Nephron progenitor cell (in vitro differentiated cells): ENCODE measurements around the gene MORF4L1.

Experiments used
- DNase-seq: peaks from one replicate; pipeline ENCODE4 v3.0.0; 2021
- H3K27ac Mint-ChIP-seq: 2 replicates; pipeline ENCODE4 v1.8.0; 2021; ENCODE audit warnings: mild to moderate bottlenecking, moderate library complexity, mixed read lengths
- H3K27me3 Mint-ChIP-seq: 2 replicates; pipeline ENCODE4 v1.8.0; 2021; ENCODE audit warnings: mild to moderate bottlenecking, low read depth, mixed read lengths; ENCODE audit not compliant: poor library complexity
- H3K36me3 Mint-ChIP-seq: 2 replicates; pipeline ENCODE4 v1.8.0; 2021; ENCODE audit warnings: low read depth, mixed read lengths
- H3K4me1 Mint-ChIP-seq: 2 replicates; pipeline ENCODE4 v1.8.0; 2021; ENCODE audit warnings: mixed read lengths
- H3K4me3 Mint-ChIP-seq: 2 replicates; pipeline ENCODE4 v1.8.0; 2021; ENCODE audit warnings: mild to moderate bottlenecking, moderate library complexity, mixed read lengths
- H3K9me3 Mint-ChIP-seq: 2 replicates; pipeline ENCODE4 v1.8.0; 2021; ENCODE audit warnings: mild to moderate bottlenecking, moderate library complexity, mixed read lengths
- TF ChIP-seq, protein P1 (sequence below): fragments of 200-600 bp; sonication (generic); IDR thresholded peaks from 2 replicates; pipeline ENCODE4 v1.5.0; 2021; ENCODE audit warnings: antibody characterized with exemption

Gene MORF4L1

DNA sequence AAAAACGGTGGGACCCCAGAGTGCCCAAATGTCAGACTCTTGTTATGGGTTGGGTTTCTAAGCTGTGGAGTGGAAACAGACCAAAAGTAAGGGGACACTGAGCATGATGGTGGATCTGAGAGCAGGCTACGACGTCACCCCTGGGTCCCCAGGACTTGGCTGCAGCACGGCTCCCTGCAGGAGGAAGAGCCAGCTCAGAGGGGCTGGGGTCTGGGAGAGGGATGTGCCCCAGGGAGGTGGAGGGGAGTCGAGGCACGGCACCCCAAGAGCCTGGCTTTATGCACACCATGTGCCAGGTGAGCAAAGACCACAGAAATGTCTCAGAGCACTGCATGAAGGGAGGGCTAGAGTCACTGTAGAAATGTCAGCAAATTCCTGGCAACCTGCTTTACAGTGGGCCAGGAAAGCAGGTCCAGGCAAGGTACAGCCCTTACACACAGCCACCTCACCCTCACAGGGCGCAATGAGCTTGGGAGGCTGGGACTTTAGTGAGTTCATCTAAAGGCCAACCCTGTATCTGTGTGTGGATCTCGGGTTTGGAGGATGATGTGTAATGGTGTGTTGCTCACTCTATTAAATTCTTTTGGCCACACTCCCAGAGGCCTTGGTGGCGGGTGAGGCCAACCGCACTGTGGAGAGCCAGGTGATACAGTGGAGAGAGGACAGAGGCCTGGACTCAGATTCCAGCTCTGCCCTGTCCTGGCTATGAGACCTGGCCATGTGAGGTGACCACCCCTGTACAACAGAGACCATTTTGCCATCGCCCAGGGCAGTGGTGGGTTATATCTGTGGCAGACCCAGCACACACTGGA lies 58.1 kb downstream of the MORF4L1 start:
- no peaks in the 10 kb centered on the region for H3K9me3 Mint-ChIP-seq
- H3K36me3 Mint-ChIP-seq = peaks cover 12% of the 10 kb centered on the region
- DNase-seq = no peak
- H3K4me1 Mint-ChIP-seq = peaks cover 21% of the 10 kb centered on the region
- no peak overlapping the region for H3K4me3 Mint-ChIP-seq
- H3K27me3 Mint-ChIP-seq = peaks cover 2% of the 10 kb centered on the region
- peak overlapping the region; percentile 64 for H3K27ac Mint-ChIP-seq
- TF ChIP-seq, protein P1, sequence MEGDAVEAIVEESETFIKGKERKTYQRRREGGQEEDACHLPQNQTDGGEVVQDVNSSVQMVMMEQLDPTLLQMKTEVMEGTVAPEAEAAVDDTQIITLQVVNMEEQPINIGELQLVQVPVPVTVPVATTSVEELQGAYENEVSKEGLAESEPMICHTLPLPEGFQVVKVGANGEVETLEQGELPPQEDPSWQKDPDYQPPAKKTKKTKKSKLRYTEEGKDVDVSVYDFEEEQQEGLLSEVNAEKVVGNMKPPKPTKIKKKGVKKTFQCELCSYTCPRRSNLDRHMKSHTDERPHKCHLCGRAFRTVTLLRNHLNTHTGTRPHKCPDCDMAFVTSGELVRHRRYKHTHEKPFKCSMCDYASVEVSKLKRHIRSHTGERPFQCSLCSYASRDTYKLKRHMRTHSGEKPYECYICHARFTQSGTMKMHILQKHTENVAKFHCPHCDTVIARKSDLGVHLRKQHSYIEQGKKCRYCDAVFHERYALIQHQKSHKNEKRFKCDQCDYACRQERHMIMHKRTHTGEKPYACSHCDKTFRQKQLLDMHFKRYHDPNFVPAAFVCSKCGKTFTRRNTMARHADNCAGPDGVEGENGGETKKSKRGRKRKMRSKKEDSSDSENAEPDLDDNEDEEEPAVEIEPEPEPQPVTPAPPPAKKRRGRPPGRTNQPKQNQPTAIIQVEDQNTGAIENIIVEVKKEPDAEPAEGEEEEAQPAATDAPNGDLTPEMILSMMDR = no peak

DNA sequence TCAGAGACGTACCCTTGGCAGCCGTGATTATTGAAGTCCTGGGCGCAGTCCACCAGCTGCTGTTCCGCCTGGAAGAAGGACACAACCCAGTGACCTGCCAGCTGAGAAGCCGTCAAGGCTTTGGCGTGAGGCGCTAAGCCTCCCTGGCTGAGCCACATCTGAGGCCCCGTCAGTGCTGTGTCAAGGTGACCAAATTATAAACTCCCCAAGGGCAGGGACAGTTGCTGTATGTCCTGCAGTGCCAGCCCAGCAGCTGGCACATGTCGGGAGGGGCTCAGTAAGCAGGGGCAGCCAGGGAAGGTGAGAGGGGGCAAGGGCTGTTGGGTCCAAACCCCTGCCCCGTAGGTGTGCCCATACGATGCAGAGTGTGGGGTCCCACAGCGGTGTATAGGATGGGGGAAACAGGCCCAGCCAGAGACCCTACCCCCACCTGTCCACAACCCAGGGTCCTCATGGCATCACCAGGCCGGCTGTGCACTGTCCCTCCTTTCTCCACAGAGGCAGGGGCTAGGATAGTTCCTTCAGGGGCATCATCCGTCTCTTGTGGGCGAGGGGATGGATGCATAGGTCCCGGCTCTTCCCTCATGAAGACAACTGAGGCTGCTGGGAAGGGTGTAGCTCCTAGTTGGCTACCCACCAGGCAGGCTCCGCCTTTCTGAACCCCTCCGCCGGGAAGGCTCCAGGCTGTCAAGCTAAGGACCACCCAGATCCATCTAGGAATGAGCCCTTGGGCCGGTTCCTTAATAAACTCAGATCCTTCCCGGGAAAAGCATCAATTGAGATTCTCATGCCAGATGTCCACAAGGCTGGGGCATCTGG lies 59.0 kb downstream of the MORF4L1 start:
- H3K36me3 Mint-ChIP-seq = peaks cover 11% of the 10 kb centered on the region
- H3K27me3 Mint-ChIP-seq = peaks cover 2% of the 10 kb centered on the region
- H3K9me3 Mint-ChIP-seq = no peaks in the 10 kb centered on the region
- H3K27ac Mint-ChIP-seq = no peak overlapping the region
- H3K4me1 Mint-ChIP-seq = peaks cover 21% of the 10 kb centered on the region
- no peak for DNase-seq
- TF ChIP-seq, protein P1 = no peak
- H3K4me3 Mint-ChIP-seq = no peak overlapping the region

DNA sequence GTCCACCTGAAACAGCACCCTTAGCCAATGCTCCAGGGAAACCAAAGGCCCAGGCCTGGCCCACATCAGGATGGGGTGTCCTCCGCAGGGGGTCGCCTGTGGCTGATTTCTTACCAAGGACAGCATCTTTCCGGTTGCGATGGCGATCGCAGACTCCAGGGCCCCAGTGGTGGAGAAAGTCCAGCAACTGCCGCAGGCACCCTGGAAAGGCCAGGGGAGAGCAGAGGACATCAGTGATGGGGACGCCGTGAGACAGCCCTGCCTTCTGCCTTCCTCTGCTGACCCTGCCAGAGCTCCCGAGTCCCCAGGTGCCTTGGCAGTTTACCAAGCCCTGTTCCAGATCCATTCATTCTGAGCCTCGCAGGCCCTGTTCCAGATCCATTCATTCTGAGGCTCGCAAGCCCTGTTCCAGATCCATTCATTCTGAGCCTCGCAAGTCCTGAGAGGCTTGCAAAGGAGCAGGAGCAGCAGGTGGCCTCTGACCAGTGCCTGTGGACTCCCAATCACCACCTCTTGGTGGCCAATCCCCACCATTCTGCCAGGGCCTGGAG lies 59.6 kb downstream of the MORF4L1 start:
- TF ChIP-seq, protein P1 = no peak
- Mint-ChIP-seq H3K4me1 (peaks cover 25% of the 10 kb centered on the region), H3K36me3 (peaks cover 5% of the 10 kb centered on the region), H3K9me3 (no peaks in the 10 kb centered on the region), H3K4me3 (no peak overlapping the region), H3K27me3 (peaks cover 2% of the 10 kb centered on the region), H3K27ac (no peak overlapping the region)
- DNase-seq = no peak

DNA sequence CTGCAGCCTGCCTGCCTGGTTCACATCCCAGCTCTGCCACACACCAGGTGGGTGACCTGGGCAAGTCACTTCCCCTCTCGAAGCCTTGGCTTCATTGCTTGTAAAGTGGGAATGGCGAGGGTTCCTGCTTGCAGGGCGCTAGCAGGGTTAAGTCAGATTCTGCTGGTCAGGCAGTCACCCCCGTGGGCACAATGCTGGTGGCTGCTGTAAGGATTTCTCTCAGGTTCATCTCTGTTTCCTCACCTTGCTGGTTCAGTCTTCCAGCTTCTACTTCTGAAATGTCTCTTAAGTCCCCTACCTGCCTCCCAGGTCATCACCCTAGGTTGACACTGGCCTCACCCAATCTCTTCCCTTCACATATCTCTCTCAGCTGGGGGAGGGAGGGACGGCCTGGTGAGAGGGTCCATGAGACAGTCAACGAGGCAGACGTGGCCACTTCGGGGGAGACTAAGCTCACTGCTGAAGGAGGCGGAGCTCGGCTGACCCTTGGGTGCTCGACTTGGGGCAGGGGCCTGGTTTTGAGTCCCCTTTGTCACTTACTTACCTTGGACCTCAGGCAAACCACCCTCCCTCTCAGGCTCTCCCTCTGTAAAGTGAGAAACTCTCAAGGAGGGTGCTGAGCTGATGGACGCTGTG lies 60.6 kb downstream of the MORF4L1 start:
- H3K9me3 Mint-ChIP-seq = no peaks in the 10 kb centered on the region
- TF ChIP-seq, protein P1 = no peak
- H3K4me1 Mint-ChIP-seq = peaks cover 27% of the 10 kb centered on the region
- H3K27me3 Mint-ChIP-seq = peaks cover 2% of the 10 kb centered on the region
- H3K36me3 Mint-ChIP-seq = no peaks in the 10 kb centered on the region
- peak overlapping the region; percentile 14 for H3K27ac Mint-ChIP-seq
- DNase-seq = no peak
- H3K4me3 Mint-ChIP-seq = no peak overlapping the region

DNA sequence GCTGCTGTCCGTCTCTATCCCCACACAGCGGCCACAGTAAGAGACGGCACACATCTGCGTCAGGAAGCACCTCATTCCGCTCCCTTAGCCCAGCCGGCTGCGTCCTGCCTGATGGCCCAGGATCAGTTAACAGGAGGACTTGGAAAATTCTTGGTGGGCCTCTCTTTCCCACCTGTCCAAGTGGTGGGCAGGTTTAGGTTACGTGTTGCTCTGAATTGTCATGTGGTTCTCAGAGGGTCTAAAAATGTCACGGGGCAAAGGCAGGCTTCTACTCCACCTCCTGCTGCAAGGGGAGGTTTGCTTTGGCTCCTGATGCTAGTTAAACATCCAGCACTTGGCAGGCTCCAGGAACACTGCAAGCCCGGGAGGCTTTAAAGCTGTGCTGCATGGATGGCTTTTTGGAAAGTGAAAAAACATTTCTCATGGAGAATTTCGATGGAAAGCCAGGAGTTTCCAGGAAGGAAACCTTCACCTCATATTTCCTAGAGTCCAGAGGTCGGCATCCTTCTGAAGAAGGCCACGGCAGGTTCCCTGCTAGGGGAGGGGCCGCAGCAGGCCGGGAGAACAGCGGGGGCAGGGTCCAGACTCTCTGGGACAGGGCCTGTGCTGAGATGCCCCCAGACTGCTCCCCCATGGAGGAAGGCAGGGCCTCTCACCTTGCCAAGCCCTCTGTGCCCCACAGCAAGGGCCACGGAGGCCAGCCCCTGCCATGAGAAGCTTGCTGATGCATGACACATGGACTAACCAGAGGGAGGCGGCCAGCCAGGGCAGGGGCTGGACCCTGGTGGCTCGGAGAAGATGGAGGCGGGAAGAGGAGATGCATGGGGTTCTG lies 61.3 kb downstream of the MORF4L1 start:
- DNase-seq = peak; percentile 13
- Mint-ChIP-seq H3K4me1 (peaks cover 27% of the 10 kb centered on the region), H3K36me3 (no peaks in the 10 kb centered on the region), H3K9me3 (no peaks in the 10 kb centered on the region), H3K4me3 (no peak overlapping the region), H3K27me3 (peaks cover 2% of the 10 kb centered on the region), H3K27ac (peak overlapping the region; percentile 87)
- TF ChIP-seq, protein P1 = no peak
